ENCODE measurements around the gene STXBP5. TPM values are rescaled to one million over a fixed set of nuclear protein-coding genes. Genes with fewer than 3 reads are reported as not detected.

Gene STXBP5
- polyA plus RNA-seq, 2 of the 4 experiments (the other 2 are of a cell fraction): 10.8 to 17.8 TPM

DNA sequence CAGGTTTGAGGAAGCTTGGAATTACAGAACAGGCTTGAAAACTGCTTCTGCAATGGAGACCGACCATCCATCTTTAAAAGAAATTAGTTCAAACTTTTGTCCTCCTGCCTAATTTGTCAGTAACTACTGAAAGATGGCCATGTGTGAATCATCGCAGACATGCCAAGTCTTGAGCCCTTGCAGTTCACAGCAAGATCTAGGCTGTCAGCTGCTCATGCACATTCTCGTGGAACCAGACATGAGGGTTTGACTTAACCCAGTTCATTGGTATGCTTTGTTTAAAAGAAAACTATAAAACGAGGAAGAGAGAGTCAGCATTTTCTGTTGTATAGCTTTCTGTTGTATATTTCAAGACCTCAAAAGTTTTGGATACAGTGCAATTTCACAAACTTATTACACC is 230.3 kb downstream of the STXBP5 start:
- WGBS (ENCODE audit: missing lambda C conversion rate): 8% methylated on average over 4 of the region's 4 CpGs
- Histone ChIP-seq H3K4me3 (no peak overlapping the region), H3K4me1 (no peaks in the 10 kb centered on the region), H3K4me2 (no peak overlapping the region), H3K9me3 (no peaks in the 10 kb centered on the region), H3K27ac (no peak overlapping the region)
- DNase-seq (ENCODE audit: low read depth in 1 of 2, low spot score in 1 of 2) (no peak), FAIRE-seq (no peak), ATAC-seq (no peak)
- ChIA-PET POLR2A (no interaction called here), CTCF (no interaction called here)
- TF ChIP-seq HDAC2 (IDR thresholded peaks at IDR 0.05): no peak
- TF ChIP-seq POLR2AphosphoS2 (conservative IDR thresholded peaks at IDR 0.05; ENCODE audit: low read length): no peak
- TF ChIP-seq, protein P1, sequence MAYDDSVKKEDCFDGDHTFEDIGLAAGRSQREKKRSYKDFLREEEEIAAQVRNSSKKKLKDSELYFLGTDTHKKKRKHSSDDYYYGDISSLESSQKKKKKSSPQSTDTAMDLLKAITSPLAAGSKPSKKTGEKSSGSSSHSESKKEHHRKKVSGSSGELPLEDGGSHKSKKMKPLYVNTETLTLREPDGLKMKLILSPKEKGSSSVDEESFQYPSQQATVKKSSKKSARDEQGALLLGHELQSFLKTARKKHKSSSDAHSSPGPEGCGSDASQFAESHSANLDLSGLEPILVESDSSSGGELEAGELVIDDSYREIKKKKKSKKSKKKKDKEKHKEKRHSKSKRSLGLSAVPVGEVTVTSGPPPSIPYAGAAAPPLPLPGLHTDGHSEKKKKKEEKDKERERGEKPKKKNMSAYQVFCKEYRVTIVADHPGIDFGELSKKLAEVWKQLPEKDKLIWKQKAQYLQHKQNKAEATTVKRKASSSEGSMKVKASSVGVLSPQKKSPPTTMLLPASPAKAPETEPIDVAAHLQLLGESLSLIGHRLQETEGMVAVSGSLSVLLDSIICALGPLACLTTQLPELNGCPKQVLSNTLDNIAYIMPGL (CRISPR knock-in tag; IDR thresholded peaks at IDR 0.05; ENCODE audit: borderline replicate concordance): no peak
- TF ChIP-seq, protein P2, sequence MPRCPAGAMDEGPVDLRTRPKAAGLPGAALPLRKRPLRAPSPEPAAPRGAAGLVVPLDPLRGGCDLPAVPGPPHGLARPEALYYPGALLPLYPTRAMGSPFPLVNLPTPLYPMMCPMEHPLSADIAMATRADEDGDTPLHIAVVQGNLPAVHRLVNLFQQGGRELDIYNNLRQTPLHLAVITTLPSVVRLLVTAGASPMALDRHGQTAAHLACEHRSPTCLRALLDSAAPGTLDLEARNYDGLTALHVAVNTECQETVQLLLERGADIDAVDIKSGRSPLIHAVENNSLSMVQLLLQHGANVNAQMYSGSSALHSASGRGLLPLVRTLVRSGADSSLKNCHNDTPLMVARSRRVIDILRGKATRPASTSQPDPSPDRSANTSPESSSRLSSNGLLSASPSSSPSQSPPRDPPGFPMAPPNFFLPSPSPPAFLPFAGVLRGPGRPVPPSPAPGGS (IDR thresholded peaks at IDR 0.05): no peak
- TF ChIP-seq MAZ (IDR thresholded peaks at IDR 0.05; ENCODE audit: borderline replicate concordance, low read depth, low read length): no peak
- no peak for TF ChIP-seq NPAS2 (CRISPR knock-in tag; IDR thresholded peaks at IDR 0.05; ENCODE audit: borderline replicate concordance)
- TF ChIP-seq PHF8 (IDR thresholded peaks at IDR 0.05; ENCODE audit: borderline replicate concordance, low read depth): no peak
- no peak for TF ChIP-seq TP53 (CRISPR knock-in tag; IDR thresholded peaks at IDR 0.05)
- TF ChIP-seq, protein P3, sequence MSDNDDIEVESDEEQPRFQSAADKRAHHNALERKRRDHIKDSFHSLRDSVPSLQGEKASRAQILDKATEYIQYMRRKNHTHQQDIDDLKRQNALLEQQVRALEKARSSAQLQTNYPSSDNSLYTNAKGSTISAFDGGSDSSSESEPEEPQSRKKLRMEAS (IDR thresholded peaks at IDR 0.05): no peak
- no peak for TF ChIP-seq RNF2 (IDR thresholded peaks at IDR 0.05; ENCODE audit: borderline replicate concordance, low read depth)
- TF ChIP-seq FOSL2 (IDR thresholded peaks at IDR 0.05): no peak
- TF ChIP-seq FOSL2 (CRISPR knock-in tag; IDR thresholded peaks at IDR 0.05): no peak

DNA sequence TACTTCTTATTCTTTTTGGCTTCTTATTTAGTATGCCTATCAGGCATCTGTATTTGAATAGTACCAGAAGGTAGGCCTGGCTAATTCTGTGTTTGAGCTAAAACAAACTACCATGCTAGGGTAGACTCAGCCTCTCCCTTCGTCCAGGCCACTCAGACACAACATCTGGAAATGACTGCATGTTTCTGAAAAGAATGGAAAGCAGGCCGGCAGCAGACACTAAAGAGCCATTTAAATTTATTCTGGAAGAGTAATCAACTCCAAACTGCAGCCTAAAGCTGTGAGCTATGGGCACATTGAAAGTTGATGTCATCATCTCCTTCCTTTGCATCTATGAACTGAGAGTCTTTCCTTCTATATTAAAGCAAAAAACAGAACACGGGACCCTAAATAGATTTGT is 233.4 kb downstream of the STXBP5 start:
- CTCF ChIA-PET: no interaction called here

DNA sequence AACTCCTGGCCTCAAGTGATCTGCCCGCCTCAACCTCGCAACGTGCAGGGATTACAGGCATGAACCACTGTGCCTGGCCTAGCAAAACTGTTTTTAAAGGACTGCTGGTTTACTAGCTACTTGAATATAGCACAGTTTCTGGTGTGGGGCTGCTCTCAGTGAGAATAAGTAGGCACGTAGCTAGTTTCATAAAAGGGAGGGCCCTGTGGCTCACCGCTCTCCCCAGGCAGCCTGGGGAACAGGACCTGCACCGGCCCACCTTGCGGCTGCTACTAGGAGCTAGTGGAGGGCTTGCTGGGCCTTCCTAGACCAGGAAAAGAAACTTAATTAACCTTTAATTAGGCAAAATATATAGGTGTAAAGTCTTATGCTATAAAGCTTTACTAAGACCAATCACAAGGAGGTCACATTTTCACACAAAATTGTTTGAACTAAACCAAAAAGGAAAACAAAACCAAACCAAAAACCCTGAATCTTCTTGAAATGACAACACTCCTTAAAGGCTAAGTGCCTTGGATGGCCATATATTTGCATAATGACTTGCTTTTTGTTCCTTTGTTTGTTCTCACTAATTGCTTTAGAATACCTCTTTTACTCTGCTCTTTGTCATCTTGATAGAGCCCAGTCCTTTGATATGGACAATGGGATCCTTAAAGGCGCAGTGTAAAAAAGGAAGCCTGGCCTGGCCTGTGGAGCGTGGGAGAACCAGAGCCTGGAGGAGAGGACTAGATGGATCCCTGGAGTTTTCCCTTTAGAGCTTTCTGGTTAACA is 234.7 kb downstream of the STXBP5 start:
- POLR2A ChIA-PET: no interaction called here
- no peak for FAIRE-seq
- H3K9me3 ChIP-seq: no peaks in the 10 kb centered on the region
- H3K4me1 ChIP-seq: no peaks in the 10 kb centered on the region
- ATAC-seq: no peak
- H3K4me3 ChIP-seq: no peak overlapping the region
- H3K27ac ChIP-seq: no peak overlapping the region
- no peak for TF ChIP-seq NR3C1 (IDR thresholded peaks at IDR 0.05)
- TF ChIP-seq KDM5A (IDR thresholded peaks at IDR 0.05): no peak
- TF ChIP-seq, protein P4, sequence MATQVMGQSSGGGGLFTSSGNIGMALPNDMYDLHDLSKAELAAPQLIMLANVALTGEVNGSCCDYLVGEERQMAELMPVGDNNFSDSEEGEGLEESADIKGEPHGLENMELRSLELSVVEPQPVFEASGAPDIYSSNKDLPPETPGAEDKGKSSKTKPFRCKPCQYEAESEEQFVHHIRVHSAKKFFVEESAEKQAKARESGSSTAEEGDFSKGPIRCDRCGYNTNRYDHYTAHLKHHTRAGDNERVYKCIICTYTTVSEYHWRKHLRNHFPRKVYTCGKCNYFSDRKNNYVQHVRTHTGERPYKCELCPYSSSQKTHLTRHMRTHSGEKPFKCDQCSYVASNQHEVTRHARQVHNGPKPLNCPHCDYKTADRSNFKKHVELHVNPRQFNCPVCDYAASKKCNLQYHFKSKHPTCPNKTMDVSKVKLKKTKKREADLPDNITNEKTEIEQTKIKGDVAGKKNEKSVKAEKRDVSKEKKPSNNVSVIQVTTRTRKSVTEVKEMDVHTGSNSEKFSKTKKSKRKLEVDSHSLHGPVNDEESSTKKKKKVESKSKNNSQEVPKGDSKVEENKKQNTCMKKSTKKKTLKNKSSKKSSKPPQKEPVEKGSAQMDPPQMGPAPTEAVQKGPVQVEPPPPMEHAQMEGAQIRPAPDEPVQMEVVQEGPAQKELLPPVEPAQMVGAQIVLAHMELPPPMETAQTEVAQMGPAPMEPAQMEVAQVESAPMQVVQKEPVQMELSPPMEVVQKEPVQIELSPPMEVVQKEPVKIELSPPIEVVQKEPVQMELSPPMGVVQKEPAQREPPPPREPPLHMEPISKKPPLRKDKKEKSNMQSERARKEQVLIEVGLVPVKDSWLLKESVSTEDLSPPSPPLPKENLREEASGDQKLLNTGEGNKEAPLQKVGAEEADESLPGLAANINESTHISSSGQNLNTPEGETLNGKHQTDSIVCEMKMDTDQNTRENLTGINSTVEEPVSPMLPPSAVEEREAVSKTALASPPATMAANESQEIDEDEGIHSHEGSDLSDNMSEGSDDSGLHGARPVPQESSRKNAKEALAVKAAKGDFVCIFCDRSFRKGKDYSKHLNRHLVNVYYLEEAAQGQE (IDR thresholded peaks at IDR 0.05): no peak
- no peak for TF ChIP-seq GATA3 (IDR thresholded peaks at IDR 0.05; ENCODE audit: borderline replicate concordance)
- TF ChIP-seq ZNF302 (CRISPR knock-in tag; IDR thresholded peaks at IDR 0.05): no peak
- TF ChIP-seq HEYL (CRISPR knock-in tag; IDR thresholded peaks at IDR 0.05): no peak
- no peak overlapping the region for H3K4me2 ChIP-seq
- CTCF ChIA-PET: interaction anchor here (0.8 kb wide), 1 partner anchor 69 kb away, joined by 3 read pairs; the partner anchor contains the start of gene SAMD5
- DNase-seq (ENCODE audit: low read depth in 1 of 2, low spot score in 1 of 2): no peak
- WGBS (ENCODE audit: missing lambda C conversion rate): 79% methylated on average over 9 of the region's 9 CpGs

More for the DNA sequence above, 233.4 kb downstream of the STXBP5 start:
- TF ChIP-seq, protein P5, sequence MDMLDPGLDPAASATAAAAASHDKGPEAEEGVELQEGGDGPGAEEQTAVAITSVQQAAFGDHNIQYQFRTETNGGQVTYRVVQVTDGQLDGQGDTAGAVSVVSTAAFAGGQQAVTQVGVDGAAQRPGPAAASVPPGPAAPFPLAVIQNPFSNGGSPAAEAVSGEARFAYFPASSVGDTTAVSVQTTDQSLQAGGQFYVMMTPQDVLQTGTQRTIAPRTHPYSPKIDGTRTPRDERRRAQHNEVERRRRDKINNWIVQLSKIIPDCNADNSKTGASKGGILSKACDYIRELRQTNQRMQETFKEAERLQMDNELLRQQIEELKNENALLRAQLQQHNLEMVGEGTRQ (IDR thresholded peaks at IDR 0.05): no peak
- TF ChIP-seq ZNF302 (CRISPR knock-in tag; IDR thresholded peaks at IDR 0.05): no peak
- POLR2A ChIA-PET: no interaction called here
- Histone ChIP-seq H3K4me2 (no peak overlapping the region), H3K4me3 (no peak overlapping the region), H3K27ac (no peak overlapping the region), H3K9me3 (no peaks in the 10 kb centered on the region), H3K4me1 (no peaks in the 10 kb centered on the region)
- WGBS (ENCODE audit: missing lambda C conversion rate): 52% methylated on average over 2 of the region's 3 CpGs
- DNase-seq (ENCODE audit: low read depth in 1 of 2, low spot score in 1 of 2) (no peak), ATAC-seq (no peak), FAIRE-seq (no peak)

All from A549 (cell line).